ENCODE results near the gene GPR148. TPM values are rescaled to one million over a fixed set of nuclear protein-coding genes. Genes with fewer than 3 reads are reported as not detected.

Gene GPR148
- total RNA-seq, 2 donors from 2014 or later, result not detected

DNA sequence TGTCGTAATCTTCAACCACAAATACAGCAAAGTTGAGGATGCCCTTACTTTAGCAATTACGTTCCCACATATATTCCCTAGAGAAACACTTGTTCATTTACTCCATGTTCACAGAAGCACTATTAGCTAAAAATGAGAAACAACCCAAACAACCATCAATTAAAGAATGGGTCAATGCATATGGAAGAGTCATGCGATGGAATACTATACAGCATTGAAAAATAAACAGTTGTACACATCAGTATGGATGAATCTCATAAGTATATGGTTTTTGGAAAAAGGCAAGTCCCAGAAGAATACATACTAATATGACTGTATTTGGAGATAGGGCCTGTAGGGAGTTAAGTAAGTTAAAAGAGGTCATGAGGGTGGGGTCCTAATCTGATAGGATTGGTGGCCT is 6.3 kb downstream of the GPR148 start:
- Histone ChIP-seq H3K27me3 (no peaks in the 10 kb centered on the region), H3K4me1 (no peaks in the 10 kb centered on the region), H3K36me3 (no peaks in the 10 kb centered on the region), H3K4me3 (no peak overlapping the region), H3K27ac (no peak overlapping the region), H3K9me3 (no peaks in the 10 kb centered on the region)
- DNase-seq (ENCODE audit: low spot score), result no peak
- TF ChIP-seq CTCF (IDR thresholded peaks at IDR 0.05), result no peak

DNA sequence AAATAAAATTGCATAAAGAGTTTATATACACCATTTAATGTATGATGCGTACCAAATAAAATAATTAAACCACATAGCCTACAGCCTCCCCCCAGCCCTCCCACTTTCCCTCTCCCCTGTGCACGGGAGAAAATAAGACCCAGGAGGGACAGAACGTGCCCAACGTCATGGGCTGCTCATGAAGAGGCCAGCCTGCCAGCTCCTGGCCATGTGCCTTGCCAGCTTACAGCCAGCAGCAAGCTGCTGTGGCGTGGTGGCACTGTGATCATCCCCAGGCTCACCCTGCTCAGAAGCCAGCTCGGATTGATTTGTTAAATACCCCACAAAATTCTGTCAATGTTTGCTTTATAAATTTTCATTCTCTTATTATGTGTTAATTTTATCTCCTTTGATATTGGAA is 7.6 kb downstream of the GPR148 start:
- no peak for DNase-seq (ENCODE audit: low spot score)
- no peaks in the 10 kb centered on the region for H3K4me1 ChIP-seq
- no peak overlapping the region for H3K27ac ChIP-seq
- H3K27me3 ChIP-seq, result no peaks in the 10 kb centered on the region
- H3K9me3 ChIP-seq, result no peaks in the 10 kb centered on the region
- TF ChIP-seq CTCF (IDR thresholded peaks at IDR 0.05), result no peak
- no peak overlapping the region for H3K4me3 ChIP-seq
- no peaks in the 10 kb centered on the region for H3K36me3 ChIP-seq

GRCh38 chr2:130737592-130737991 is 8.7 kb downstream of the GPR148 start:
- no peak for DNase-seq (ENCODE audit: low spot score)
- H3K9me3 ChIP-seq, result no peaks in the 10 kb centered on the region
- no peaks in the 10 kb centered on the region for H3K27me3 ChIP-seq
- TF ChIP-seq CTCF (IDR thresholded peaks at IDR 0.05), result no peak
- H3K4me1 ChIP-seq, result no peaks in the 10 kb centered on the region
- H3K27ac ChIP-seq, result no peak overlapping the region
- H3K36me3 ChIP-seq, result no peaks in the 10 kb centered on the region
- H3K4me3 ChIP-seq, result no peak overlapping the region

DNA sequence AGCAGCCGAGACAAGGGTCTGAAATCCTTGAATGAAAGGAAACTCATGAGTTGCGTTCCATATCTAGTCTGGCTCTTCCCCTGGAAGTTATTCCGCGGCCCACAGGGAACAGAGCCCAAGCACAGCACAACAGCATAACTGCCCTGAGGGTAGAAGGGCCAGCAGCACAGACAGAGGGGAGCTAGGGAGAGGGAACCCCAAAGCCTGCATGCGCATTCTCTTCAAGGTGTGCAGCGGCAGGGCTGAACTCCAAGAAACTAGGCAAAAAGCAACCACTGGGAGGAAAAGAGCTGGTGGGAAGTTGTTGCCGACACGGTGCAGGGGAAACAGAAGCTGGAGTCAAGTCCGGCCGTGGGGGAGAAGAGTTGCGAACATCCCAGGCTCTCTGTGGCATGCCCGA is 11.8 kb downstream of the GPR148 start:
- no peak for TF ChIP-seq CTCF (IDR thresholded peaks at IDR 0.05)
- Histone ChIP-seq H3K4me1 (peaks cover 0 to 8% of the 10 kb centered on the region in 2 donors), H3K4me3 (no peak overlapping the region), H3K27ac (no peak overlapping the region), H3K36me3 (no peaks in the 10 kb centered on the region), H3K9me3 (no peaks in the 10 kb centered on the region), H3K27me3 (no peaks in the 10 kb centered on the region)
- no peak for DNase-seq (ENCODE audit: low spot score)

GRCh38 chr2:130743278-130743677 is 14.4 kb downstream of the GPR148 start:
- Histone ChIP-seq H3K36me3 (no peaks in the 10 kb centered on the region), H3K27me3 (no peaks in the 10 kb centered on the region), H3K4me3 (no peak overlapping the region), H3K9me3 (no peaks in the 10 kb centered on the region), H3K4me1 (peaks cover 0 to 8% of the 10 kb centered on the region in 2 donors), H3K27ac (no peak overlapping the region)
- DNase-seq (ENCODE audit: low spot score), result peak; percentile 28
- TF ChIP-seq CTCF (IDR thresholded peaks at IDR 0.05), result no peak

DNA sequence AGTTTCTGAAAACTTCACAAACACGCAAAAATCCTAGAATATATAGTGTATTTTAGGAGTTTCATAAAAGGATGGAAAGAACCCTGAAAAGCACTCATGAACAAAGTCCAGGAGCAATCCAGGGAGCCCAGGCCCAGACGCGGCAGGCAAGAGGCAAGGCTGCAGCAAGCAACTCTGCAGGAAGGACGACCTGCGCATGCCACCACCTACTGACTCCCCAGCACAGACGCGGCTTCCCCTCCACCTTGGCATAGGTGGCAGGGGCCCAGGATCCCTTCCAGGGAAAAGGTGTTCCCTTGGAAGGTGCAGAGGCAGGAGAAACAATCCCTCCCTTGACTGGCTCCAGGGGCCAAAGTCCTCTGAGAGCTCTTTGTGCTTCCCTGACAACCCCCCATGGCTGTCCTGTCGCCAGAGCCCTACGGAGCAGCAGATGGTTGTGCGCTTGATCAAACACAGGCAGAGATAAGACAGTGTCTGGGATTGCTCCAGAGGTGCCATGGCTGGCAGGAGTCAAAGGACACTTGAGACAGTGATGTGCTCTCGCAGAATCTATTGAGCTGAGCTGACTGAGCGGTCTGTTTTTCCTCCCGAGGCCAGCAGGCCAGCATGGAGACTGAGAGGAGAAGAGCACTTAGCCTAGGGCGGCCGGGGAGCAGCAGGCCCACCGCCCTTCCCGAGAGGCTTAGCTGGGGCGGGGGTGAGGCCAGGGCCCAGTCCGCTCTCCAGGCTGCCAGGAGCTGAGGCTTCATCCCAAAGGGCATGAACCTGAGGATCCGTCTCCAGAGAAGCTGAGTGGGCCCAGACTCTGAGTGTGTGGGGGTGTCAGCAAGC is 15.6 kb downstream of the GPR148 start:
- DNase-seq (ENCODE audit: low spot score), result peak; percentile 40
- TF ChIP-seq CTCF (IDR thresholded peaks at IDR 0.05), result no peak
- H3K27me3 ChIP-seq, result no peaks in the 10 kb centered on the region

More for the DNA sequence above, 15.6 kb downstream of the GPR148 start:
- Histone ChIP-seq H3K27ac (no peak overlapping the region), H3K4me3 (no peak overlapping the region), H3K36me3 (no peaks in the 10 kb centered on the region), H3K9me3 (no peaks in the 10 kb centered on the region), H3K4me1 (peaks cover 0 to 8% of the 10 kb centered on the region in 2 donors)

All from right atrium auricular region (tissue), 2 donors.